Measurements from ENCODE around the gene C6. TPM values are rescaled to one million over a fixed set of nuclear protein-coding genes. Genes with fewer than 3 reads are reported as not detected.
"Not testable (repeated sequence)": the region's sequence is repeated elsewhere in the genome, so short reads cannot be mapped to it uniquely, and the experiment has no call there.

The C6 gene
- total RNA-seq, 2 experiments from 2014 or later = not detected

- no peak overlapping the region for H3K27ac Mint-ChIP-seq
- peaks cover 3% of the 10 kb centered on the region for H3K27me3 Mint-ChIP-seq
- ATAC-seq (ENCODE audit: low read depth) (no peak), DNase-seq (no peak)
- no peaks in the 10 kb centered on the region for H3K4me1 Mint-ChIP-seq
- no peaks in the 10 kb centered on the region for H3K36me3 Mint-ChIP-seq
- POLR2A ChIA-PET = interaction anchor here (0.6 kb wide), 1 partner anchor 1235 kb away, joined by 4 read pairs; no protein-coding TSS in a partner anchor
- H3K4me3 Mint-ChIP-seq = no peak overlapping the region
- H3K9me3 Mint-ChIP-seq = no peaks in the 10 kb centered on the region
Measured at GRCh38 chr5:41193456-41194205, 19.7 kb downstream of the C6 start.

DNA sequence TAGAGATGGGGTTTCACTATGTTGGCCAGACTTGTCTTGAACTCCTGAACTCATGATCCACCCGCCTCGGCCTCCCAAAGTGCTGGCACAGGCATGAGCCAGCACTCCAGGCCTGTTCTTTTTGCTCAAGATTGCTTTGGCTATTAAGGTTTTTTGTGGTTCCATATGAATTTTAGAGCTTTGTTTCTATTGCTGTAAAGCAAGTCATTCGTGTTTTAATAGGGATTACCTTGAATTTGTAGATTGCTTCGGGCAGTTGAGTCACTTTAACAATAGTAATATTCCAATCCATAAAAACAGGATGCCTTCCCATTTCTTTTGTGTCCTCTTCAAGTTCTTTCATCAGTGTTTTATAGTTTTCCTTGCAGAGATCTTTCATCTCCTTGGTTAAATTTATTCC, 22.1 kb downstream of the C6 start:
- DNase-seq (no peak), ATAC-seq (ENCODE audit: low read depth) (no peak)
- Mint-ChIP-seq H3K9me3 (no peaks in the 10 kb centered on the region), H3K27ac (no peak overlapping the region), H3K4me1 (no peaks in the 10 kb centered on the region), H3K27me3 (peaks cover 3% of the 10 kb centered on the region), H3K36me3 (no peaks in the 10 kb centered on the region), H3K4me3 (no peak overlapping the region)
- POLR2A ChIA-PET = no interaction called here

- Mint-ChIP-seq H3K27ac (no peak overlapping the region), H3K9me3 (no peaks in the 10 kb centered on the region), H3K27me3 (no peaks in the 10 kb centered on the region)
Measured at GRCh38 chr5:41186143-41186542, 27.2 kb downstream of the C6 start.

DNA sequence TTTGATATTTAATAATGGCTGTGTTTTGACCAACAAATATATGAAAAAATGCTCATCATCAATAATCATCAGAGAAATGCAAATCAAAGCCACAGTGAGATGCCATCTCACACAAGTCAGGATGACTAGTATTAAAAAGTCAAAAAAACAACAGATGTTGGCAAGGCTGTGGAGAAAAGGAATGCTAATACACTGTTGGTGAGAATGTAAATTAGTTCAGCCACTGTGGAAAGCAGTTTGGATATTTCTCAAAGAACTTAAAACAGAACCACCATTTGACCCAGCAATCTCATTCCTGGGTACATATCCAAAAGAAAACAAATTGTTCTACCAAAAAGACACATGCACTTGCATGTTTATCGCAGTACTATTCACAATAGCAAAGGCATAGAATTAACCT, 30.0 kb downstream of the C6 start:
- POLR2A ChIA-PET; H3K9me3 Mint-ChIP-seq; ATAC-seq (ENCODE audit: low read depth): not testable (repeated sequence)

More at GRCh38 chr5:41186143-41186542, 27.2 kb downstream of the C6 start:
- POLR2A ChIA-PET = no interaction called here
- DNase-seq = no peak
- ATAC-seq (ENCODE audit: low read depth) = no peak
- H3K4me1 Mint-ChIP-seq = no peaks in the 10 kb centered on the region
- no peaks in the 10 kb centered on the region for H3K36me3 Mint-ChIP-seq
- no peak overlapping the region for H3K4me3 Mint-ChIP-seq

GRCh38 chr5:41182666-41183065, 30.7 kb downstream of the C6 start:
- ATAC-seq (ENCODE audit: low read depth) (no peak), DNase-seq (no peak)
- Mint-ChIP-seq H3K27me3 (no peaks in the 10 kb centered on the region), H3K4me1 (no peaks in the 10 kb centered on the region), H3K36me3 (no peaks in the 10 kb centered on the region), H3K27ac (no peak overlapping the region), H3K4me3 (no peak overlapping the region), H3K9me3 (no peaks in the 10 kb centered on the region)
- POLR2A ChIA-PET = no interaction called here

More for the DNA sequence above, 30.0 kb downstream of the C6 start:
- DNase-seq, H3K4me3 Mint-ChIP-seq, H3K4me1 Mint-ChIP-seq, H3K27ac Mint-ChIP-seq, H3K27me3 Mint-ChIP-seq, H3K36me3 Mint-ChIP-seq: not testable (repeated sequence)

DNA sequence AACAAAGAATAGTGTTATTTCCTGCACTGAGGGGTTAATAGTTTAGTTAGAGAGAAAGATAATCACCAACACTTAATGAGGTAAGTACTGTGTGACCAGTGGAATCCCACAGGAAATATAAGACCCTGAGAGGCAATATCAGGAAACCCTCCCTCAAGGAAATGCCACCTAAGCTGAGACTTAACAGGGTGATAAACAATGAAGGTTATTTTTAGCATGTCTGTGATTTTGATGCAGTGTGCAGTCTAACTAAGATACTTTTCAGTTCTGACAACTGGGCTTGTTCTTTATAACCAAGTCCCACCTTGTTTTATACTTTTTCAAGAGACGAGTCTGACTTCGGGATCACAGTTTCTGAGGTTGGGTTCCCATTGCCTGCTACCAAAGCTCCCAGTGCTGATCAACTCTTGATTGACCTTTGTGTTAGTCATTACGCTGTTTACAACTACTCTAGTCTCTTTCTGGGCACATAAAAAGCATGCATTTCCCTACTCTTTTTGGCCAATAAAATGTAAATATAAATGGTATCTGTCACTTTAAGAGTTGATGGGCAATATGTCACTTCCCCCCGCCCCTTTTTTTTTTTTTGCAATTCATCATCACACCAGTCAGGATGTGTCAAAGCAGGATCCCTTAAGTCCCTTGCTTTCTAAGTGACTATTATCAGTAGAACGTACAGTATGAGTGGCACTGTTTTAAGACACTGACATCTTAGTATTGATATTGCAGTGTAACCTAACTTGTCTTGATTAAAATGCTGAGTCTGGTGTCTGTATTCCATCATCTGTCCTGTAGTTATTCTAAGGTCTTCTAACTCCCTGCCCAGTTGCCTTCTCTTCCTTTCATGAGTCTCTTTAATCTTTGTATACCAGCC, 31.4 kb downstream of the C6 start:
- H3K36me3 Mint-ChIP-seq = no peaks in the 10 kb centered on the region
- POLR2A ChIA-PET = no interaction called here
- no peaks in the 10 kb centered on the region for H3K4me1 Mint-ChIP-seq
- H3K27me3 Mint-ChIP-seq = no peaks in the 10 kb centered on the region
- no peak for ATAC-seq (ENCODE audit: low read depth)
- no peak overlapping the region for H3K27ac Mint-ChIP-seq
- H3K4me3 Mint-ChIP-seq = no peak overlapping the region
- H3K9me3 Mint-ChIP-seq = no peaks in the 10 kb centered on the region
- no peak for DNase-seq

DNA sequence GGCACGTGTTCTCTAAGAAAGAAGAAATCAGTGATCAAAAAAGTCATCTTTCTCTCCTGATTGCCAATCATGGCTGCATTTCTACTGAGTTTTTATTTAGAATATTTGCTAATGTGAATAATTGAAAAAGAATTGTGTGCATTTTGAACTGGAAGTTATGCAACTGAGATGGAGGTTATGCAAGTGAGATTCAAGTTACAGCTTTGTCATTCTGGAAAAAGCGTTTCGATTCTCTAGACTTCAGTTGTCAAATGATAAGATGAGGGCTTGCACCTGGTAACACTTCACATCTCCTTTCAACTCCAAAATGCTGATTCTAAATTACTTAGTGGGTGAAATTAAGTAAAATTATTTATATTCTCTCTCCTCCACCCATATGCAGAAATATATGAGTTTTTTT, 36.4 kb downstream of the C6 start:
- no peaks in the 10 kb centered on the region for H3K9me3 Mint-ChIP-seq
- DNase-seq = no peak
- H3K4me1 Mint-ChIP-seq = no peaks in the 10 kb centered on the region
- no peak overlapping the region for H3K4me3 Mint-ChIP-seq
- H3K36me3 Mint-ChIP-seq = no peaks in the 10 kb centered on the region
- no peaks in the 10 kb centered on the region for H3K27me3 Mint-ChIP-seq
- no peak for ATAC-seq (ENCODE audit: low read depth)
- POLR2A ChIA-PET = no interaction called here
- no peak overlapping the region for H3K27ac Mint-ChIP-seq

- Mint-ChIP-seq H3K27ac (no peak overlapping the region), H3K4me1 (no peaks in the 10 kb centered on the region), H3K9me3 (no peaks in the 10 kb centered on the region), H3K27me3 (no peaks in the 10 kb centered on the region), H3K36me3 (no peaks in the 10 kb centered on the region), H3K4me3 (no peak overlapping the region)
- POLR2A ChIA-PET = no interaction called here
- no peak for DNase-seq
- ATAC-seq (ENCODE audit: low read depth) = no peak
Measured at GRCh38 chr5:41172012-41172411, 41.3 kb downstream of the C6 start.

GRCh38 chr5:41161271-41161670, 52.1 kb downstream of the C6 start:
- H3K9me3 Mint-ChIP-seq = peaks cover 2% of the 10 kb centered on the region
- POLR2A ChIA-PET = no interaction called here
- no peak overlapping the region for H3K27ac Mint-ChIP-seq
- H3K4me1 Mint-ChIP-seq = no peaks in the 10 kb centered on the region
- DNase-seq (no peak), ATAC-seq (ENCODE audit: low read depth) (no peak)
- H3K4me3 Mint-ChIP-seq = no peak overlapping the region
- no peaks in the 10 kb centered on the region for H3K36me3 Mint-ChIP-seq
- H3K27me3 Mint-ChIP-seq = no peaks in the 10 kb centered on the region

DNA sequence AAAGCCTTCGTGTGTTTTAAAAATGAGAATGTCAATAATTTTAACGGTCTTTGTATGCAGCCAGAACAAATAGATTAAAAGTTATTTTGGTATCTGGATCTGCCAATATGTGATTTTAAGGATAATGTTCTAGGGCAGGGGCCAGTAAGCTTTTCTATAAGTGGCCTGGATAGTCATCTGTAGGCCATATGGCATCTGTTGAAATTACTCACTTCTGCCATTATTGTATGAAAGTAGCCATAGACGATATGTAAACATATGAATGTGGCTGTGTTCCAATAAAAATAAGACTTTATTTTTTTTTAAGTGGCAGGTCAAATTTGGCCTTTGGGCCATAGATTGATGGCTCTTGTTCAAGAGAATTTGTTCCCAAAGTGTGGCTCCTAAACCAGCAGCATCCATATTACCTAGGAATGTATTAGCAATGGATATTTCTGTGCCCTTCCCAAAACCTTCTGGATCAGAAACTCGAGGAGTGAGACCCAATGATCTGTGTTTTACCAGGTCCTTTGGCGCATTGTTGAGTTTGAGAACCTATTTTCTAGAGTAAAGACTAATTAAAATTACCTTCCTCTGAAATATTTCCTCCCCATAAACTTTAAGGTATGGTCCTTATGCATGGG, 55.9 kb downstream of the C6 start:
- no peak for DNase-seq
- ATAC-seq (ENCODE audit: low read depth) = no peak
- H3K4me3 Mint-ChIP-seq = no peak overlapping the region
- H3K4me1 Mint-ChIP-seq = no peaks in the 10 kb centered on the region
- no peak overlapping the region for H3K27ac Mint-ChIP-seq
- H3K9me3 Mint-ChIP-seq = no peaks in the 10 kb centered on the region
- POLR2A ChIA-PET = no interaction called here
- no peaks in the 10 kb centered on the region for H3K27me3 Mint-ChIP-seq
- no peaks in the 10 kb centered on the region for H3K36me3 Mint-ChIP-seq

DNA sequence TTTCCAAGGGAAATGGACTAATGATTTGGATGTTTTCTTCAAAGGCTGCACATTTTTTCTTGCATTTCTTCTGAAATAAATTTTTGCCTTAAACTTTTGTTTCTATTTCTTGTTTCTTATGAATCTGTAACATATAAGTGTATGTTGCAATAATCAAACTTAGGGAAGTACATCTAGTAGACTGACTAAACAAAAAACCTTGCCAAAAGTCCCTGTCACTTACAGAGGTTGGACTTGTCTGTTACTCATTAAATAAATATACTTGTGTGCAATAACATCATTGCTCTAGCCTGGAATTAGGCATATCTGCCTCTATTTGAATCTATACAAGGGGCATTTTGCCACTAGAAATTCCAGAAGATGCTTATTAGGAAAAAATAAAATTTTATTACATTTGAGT, 56.6 kb downstream of the C6 start:
- Mint-ChIP-seq H3K27ac (no peak overlapping the region), H3K4me3 (no peak overlapping the region), H3K36me3 (no peaks in the 10 kb centered on the region), H3K27me3 (no peaks in the 10 kb centered on the region), H3K4me1 (no peaks in the 10 kb centered on the region), H3K9me3 (no peaks in the 10 kb centered on the region)
- ATAC-seq (ENCODE audit: low read depth) (no peak), DNase-seq (no peak)
- POLR2A ChIA-PET = no interaction called here

GRCh38 chr5:41154491-41154890, 58.8 kb downstream of the C6 start:
- Mint-ChIP-seq H3K27me3 (no peaks in the 10 kb centered on the region), H3K4me3 (no peak overlapping the region), H3K4me1 (no peaks in the 10 kb centered on the region), H3K9me3 (no peaks in the 10 kb centered on the region), H3K27ac (no peak overlapping the region), H3K36me3 (no peaks in the 10 kb centered on the region)
- POLR2A ChIA-PET = no interaction called here
- DNase-seq = no peak
- ATAC-seq (ENCODE audit: low read depth) = no peak

DNA sequence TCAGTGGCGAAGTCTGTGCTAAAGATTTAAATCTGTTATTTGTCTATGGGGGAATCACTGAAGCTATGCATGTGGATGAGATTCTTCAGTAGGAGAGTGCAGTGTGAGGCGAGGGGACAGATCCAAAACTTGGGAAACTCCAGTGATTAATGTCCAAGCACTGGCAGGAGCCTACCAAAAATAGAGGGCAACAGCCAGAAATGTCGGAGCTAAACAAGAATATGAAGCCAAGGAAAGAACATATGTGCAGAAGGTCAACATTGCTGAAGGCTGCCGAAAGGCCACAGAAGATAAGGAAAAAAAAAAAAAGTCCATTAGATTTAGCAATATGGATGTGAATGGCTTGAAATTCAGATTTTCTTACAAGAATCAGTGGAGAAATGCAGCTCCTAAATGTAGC, 61.8 kb downstream of the C6 start:
- Mint-ChIP-seq H3K4me1 (no peaks in the 10 kb centered on the region), H3K27me3 (no peaks in the 10 kb centered on the region), H3K4me3 (no peak overlapping the region), H3K36me3 (no peaks in the 10 kb centered on the region), H3K9me3 (no peaks in the 10 kb centered on the region), H3K27ac (no peak overlapping the region)
- no peak for DNase-seq
- no peak for ATAC-seq (ENCODE audit: low read depth)
- POLR2A ChIA-PET = no interaction called here

DNA sequence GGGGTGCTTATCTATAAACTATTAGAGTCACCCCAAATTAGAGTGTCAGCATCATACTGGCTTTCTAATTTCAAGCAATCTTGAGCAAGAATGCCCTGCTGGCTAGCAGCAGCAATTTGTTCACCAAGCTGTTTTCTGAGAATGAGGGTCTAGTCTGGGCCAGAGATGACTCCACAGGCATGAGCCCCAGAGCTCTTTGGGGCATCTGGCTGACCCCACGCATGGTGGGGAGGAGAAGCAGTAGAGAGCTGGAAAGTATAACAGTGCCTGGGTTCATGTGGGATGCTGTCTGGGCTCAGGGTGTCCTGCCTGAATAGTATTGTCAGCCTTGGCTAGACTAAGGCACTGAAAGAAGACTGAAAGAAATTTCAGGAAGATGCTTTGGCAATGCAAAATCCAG, 64.9 kb downstream of the C6 start:
- no peaks in the 10 kb centered on the region for H3K4me1 Mint-ChIP-seq
- no peak for ATAC-seq (ENCODE audit: low read depth)
- no peaks in the 10 kb centered on the region for H3K27me3 Mint-ChIP-seq
- no peak overlapping the region for H3K27ac Mint-ChIP-seq
- POLR2A ChIA-PET = no interaction called here
- H3K36me3 Mint-ChIP-seq = no peaks in the 10 kb centered on the region
- H3K4me3 Mint-ChIP-seq = no peak overlapping the region
- H3K9me3 Mint-ChIP-seq = no peaks in the 10 kb centered on the region
- no peak for DNase-seq
